Spinal cord (tissue), 10 donors: ENCODE data around the gene DDX52. TPM values are rescaled to one million over a fixed set of nuclear protein-coding genes. Genes with fewer than 3 reads are reported as not detected.

Experiments
- DNase-seq, 6 donors: peaks; one replicate each; pipeline versions ENCODE4 v3.0.0 to v3.0.0-alpha.2; 2013 to 2015; ENCODE audit warnings: low spot score in 6 of 6, low read depth in 4 of 6
- H3K27ac ChIP-seq: one replicate; pipeline ENCODE4 v1.5.1; 2013; ENCODE audit warnings: low read depth, low read length, control low read depth
- H3K27me3 ChIP-seq: one replicate; pipeline ENCODE4 v1.6.1; 2013; ENCODE audit warnings: low read length; ENCODE audit not compliant: control insufficient read depth, insufficient read depth
- H3K36me3 ChIP-seq: one replicate; pipeline ENCODE4 v1.6.1; 2013; ENCODE audit warnings: low read length; ENCODE audit not compliant: control insufficient read depth, insufficient read depth
- H3K4me1 ChIP-seq: one replicate; pipeline ENCODE4 v1.6.1; 2013; ENCODE audit warnings: low read length; ENCODE audit not compliant: control insufficient read depth, insufficient read depth
- H3K4me3 ChIP-seq: one replicate; pipeline ENCODE4 v1.5.1; 2013; ENCODE audit warnings: low read depth, low read length, control low read depth
- H3K9me3 ChIP-seq: one replicate; pipeline ENCODE4 v1.6.1; 2013; ENCODE audit warnings: low read length; ENCODE audit not compliant: control insufficient read depth, insufficient read depth
- WGBS: methylation state at CpG from one replicate; pipeline ENCODE4 v1.1.5; 2013; ENCODE audit warnings: missing lambda C conversion rate; ENCODE audit not compliant: insufficient coverage; 5-methylcytosine and 5-hydroxymethylcytosine counted together
- polyA plus RNA-seq, 2 donors: library from polyadenylated mRNA; unstranded; fragments of 120-200 nt; gene quantifications; one replicate each; pipeline ENCODE4 v1.2.1, GENCODE V29; 2013; ENCODE audit not compliant: insufficient read length in 2 of 2
- total RNA-seq, 2 donors: library from RNA; depleted of rRNA in 1 of 2; stranded (reverse); fragments of 120-200 nt in 1 of 2; fragments of >200 nt in 1 of 2; gene quantifications; one replicate each; pipeline versions ENCODE4 v1.2.3 to v1.2.4, GENCODE V29; 2013 to 2014
- donor health status: healthy.

The DDX52 gene
- total and polyA plus RNA-seq, 4 donors = 24.3 to 33.2 (median 28.2) TPM

DNA sequence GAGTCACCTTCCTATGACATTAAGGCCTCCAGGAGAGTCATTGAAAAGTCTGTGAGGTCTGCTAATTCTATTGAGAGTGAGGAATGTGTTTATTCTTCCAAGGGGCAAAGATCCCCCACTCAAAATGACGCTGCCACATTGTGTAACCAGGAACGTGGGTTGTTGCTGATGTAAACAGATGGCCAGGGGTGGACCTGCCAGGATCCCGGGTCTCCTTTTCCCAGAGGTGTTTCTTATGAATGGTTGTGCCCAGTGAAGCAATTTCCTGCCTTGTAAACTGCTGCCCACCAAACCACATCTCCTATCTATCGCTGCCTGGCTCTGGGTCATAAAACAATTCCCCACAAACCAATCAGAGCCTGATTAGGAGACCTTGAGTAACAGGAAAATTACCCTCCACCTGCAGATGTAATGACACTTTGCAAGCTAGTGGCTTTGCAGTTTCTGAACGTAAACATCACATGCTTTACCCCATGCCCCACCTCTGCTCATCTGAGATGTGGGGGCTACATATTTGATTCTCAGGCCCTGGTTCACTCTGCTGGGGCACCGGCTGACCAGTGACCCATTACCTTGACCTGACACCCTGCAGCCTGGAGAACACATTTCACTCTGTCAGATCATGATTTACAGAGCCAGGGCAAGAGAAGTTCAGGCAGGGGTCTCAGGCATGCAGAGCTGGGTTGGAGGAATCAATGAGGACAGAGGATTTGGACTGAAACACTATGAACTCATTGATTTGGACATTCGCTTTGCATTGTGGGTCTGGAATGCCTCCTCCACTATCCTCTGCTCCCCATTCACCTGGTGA is 33.1 kb upstream of the DDX52 start:
- H3K4me3 ChIP-seq = no peak overlapping the region
- no peaks in the 10 kb centered on the region for H3K4me1 ChIP-seq
- H3K9me3 ChIP-seq = no peaks in the 10 kb centered on the region
- DNase-seq = peak in 1 of 6 donors; percentile 67
- no peaks in the 10 kb centered on the region for H3K27me3 ChIP-seq
- no peaks in the 10 kb centered on the region for H3K36me3 ChIP-seq
- WGBS = 32% methylated on average over 6 of the region's 7 CpGs
- no peak overlapping the region for H3K27ac ChIP-seq

DNA sequence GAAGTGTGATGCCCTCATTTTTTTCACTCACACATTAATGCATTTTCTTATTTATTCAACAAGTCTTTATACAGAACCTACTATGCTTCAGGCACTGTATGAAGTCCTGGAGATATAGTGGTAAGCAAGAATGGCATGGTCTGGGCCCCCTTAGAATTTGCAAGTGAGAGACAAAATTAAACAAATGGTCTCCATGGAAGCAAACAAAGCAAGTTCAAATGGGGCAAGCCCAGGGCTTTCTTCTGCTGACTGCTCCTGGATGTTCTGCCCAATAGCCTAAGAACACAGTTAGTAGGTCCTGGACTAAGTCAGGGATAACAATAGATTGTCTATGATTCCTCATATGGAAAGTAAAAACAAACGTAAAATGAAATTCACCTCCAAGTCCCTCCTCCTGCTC is 31.3 kb upstream of the DDX52 start:
- H3K4me1 ChIP-seq = no peaks in the 10 kb centered on the region
- H3K9me3 ChIP-seq = no peaks in the 10 kb centered on the region
- no peaks in the 10 kb centered on the region for H3K36me3 ChIP-seq
- no peaks in the 10 kb centered on the region for H3K27me3 ChIP-seq
- no peak overlapping the region for H3K27ac ChIP-seq
- WGBS = no CpG with 5 or more reads among the region's 1 CpG
- no peak for DNase-seq
- no peak overlapping the region for H3K4me3 ChIP-seq

DNA sequence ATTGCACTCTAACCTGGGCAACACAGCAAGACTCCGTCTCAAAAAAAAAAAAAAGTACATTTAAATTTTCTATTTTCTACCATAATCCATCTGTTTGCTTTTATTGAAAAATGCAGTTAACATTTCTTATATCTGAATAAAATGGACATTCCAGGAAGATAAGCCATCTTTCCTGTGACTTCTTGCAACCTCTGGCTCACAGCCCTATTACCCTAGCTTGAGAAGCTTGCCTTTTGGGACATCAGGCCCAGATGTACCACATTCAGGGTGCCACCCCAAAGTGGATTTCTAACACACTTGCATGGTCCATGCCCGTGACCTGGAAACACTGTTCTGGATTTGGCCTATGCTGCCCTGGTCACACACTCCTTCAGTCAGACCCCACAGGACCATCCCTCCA is 30.1 kb upstream of the DDX52 start:
- DNase-seq = no peak
- 100% methylated on average over 1 of the region's 2 CpGs for WGBS

DNA sequence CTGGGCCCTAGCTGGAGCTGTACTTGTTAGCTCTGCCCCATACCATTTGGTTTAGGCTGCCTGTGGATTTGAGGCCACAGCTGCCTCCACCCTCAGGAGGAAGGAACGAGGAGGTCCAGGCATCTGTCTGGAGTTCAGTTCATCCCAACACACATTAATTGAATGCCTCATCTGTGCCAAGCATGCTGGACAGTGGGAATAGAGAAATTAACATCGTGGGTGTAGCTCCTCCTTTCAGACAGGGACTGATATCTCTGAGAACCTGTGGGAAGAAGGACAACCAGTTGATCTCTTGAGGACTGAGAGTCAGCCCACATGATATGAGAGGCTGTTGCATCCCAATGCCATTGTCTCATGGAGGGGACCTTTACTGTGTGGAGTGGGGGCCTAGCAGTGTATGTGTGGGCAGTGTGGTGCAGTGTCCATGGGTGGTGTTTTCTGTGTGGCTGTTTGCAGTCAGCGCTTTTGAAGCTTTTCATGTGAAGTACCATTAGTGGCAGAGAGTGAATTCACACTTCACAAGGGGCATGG is 29.4 kb upstream of the DDX52 start:
- H3K4me1 ChIP-seq = no peaks in the 10 kb centered on the region
- no peak for DNase-seq
- H3K36me3 ChIP-seq = no peaks in the 10 kb centered on the region
- H3K27ac ChIP-seq = no peak overlapping the region
- WGBS = 93% methylated on average over 2 of the region's 3 CpGs
- no peaks in the 10 kb centered on the region for H3K27me3 ChIP-seq
- H3K9me3 ChIP-seq = no peaks in the 10 kb centered on the region
- no peak overlapping the region for H3K4me3 ChIP-seq

More for the DNA sequence above, 30.1 kb upstream of the DDX52 start:
- no peak overlapping the region for H3K4me3 ChIP-seq
- no peaks in the 10 kb centered on the region for H3K27me3 ChIP-seq
- H3K36me3 ChIP-seq = no peaks in the 10 kb centered on the region
- no peak overlapping the region for H3K27ac ChIP-seq
- no peaks in the 10 kb centered on the region for H3K9me3 ChIP-seq
- no peaks in the 10 kb centered on the region for H3K4me1 ChIP-seq

DNA sequence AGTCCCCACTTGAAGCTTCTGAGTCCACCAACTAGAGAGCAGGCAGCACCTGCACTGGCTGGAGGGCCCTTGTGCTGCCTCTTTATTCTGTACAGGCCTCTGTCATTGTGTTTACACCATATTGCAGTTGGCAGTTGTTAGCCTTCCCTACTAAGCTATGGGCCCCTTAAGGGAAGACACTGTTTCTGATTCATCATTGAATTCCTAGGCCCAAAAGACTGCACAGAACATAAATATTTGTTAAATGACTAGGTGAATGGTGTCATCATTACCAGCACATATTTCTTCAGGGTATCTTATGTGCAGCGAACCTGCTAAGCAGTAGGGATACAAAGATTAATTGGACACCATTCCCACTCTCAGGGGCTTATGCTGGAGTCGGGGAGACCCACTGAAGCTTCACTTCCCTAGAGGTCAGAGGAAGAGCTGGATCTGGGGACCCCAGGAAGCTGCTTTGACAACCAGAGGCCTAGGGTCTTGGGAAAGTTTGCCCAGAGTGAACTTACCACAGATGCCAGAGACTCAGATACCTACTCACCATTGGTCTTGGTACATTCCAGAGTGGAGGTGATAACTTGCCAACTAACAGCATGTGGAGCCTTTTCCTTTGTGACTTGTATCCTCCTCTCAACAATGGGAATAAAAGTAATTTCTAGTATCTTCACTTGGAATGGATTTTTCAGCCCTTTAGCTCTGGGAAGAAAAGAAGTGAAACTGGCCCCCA is 28.7 kb upstream of the DDX52 start:
- H3K4me3 ChIP-seq = no peak overlapping the region

DNA sequence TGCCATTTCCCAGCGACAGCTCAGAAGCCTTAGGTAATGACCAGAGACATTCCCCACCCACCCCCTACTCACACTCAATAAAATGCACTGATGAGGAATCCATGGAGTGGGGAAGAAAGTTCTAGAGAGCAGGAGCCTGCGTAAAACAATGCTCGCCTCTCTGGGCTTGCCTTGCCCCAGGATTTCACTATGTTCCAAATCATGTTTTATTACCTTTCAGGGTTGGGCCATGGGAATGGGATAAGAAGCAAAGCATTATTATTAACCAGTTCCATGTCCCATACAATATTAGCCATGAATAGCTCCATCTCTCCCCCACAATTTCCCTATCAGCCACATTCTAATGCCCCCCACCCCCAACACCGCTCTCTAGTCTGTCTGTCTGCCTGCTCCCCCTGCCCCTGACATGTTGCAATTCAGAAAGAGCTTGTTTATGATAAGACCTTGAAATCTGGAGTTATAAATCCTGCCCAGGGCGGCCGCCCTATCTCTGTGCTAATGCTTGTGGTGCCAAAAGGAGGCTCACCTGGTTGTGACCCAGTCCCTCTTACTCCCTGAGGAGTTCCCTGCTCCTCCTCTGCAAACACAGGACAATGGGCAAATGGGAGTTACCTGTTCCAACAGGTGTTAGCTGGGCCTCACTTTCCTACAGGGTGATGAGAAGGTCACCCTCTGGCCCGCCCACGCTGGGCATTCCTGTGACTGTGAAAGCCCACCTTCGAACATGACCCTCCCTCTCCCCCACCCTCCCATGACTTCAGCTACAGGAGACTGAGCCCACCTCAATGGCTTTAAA is 28.0 kb upstream of the DDX52 start:
- Histone ChIP-seq H3K9me3 (no peaks in the 10 kb centered on the region), H3K4me3 (no peak overlapping the region), H3K36me3 (no peaks in the 10 kb centered on the region), H3K27ac (no peak overlapping the region), H3K27me3 (no peaks in the 10 kb centered on the region), H3K4me1 (no peaks in the 10 kb centered on the region)
- DNase-seq = no peak
- 96% methylated on average over 4 of the region's 9 CpGs for WGBS

More for the DNA sequence above, 28.7 kb upstream of the DDX52 start:
- no peaks in the 10 kb centered on the region for H3K27me3 ChIP-seq
- H3K9me3 ChIP-seq = no peaks in the 10 kb centered on the region
- WGBS = no CpG with 5 or more reads among the region's 2 CpGs
- H3K27ac ChIP-seq = no peak overlapping the region
- no peaks in the 10 kb centered on the region for H3K4me1 ChIP-seq
- DNase-seq = peak in 1 of 6 donors; percentile 3
- H3K36me3 ChIP-seq = no peaks in the 10 kb centered on the region

DNA sequence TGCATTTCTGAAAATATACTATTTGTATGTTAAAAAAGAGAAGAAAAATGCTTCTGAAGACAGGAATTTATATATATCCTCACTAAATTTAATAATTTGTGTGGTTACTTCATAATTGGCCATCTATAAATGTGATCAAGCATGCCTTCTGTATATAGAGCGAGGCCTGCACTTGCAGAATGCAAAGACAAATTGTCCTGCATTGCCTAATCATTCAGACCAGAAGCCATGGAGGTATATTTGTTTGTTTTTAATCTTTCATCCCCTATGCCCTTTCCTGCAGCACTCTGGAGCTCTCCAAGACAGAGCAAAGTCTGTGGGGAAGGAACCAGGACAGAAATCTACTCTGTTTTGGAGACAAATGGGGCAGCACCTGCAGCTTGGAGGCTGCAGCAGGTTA is 23.8 kb upstream of the DDX52 start:
- Histone ChIP-seq H3K4me3 (no peak overlapping the region), H3K27ac (no peak overlapping the region), H3K27me3 (no peaks in the 10 kb centered on the region), H3K4me1 (no peaks in the 10 kb centered on the region), H3K36me3 (no peaks in the 10 kb centered on the region), H3K9me3 (no peaks in the 10 kb centered on the region)
- no peak for DNase-seq
- no CpG with 5 or more reads among the region's 1 CpG for WGBS

DNA sequence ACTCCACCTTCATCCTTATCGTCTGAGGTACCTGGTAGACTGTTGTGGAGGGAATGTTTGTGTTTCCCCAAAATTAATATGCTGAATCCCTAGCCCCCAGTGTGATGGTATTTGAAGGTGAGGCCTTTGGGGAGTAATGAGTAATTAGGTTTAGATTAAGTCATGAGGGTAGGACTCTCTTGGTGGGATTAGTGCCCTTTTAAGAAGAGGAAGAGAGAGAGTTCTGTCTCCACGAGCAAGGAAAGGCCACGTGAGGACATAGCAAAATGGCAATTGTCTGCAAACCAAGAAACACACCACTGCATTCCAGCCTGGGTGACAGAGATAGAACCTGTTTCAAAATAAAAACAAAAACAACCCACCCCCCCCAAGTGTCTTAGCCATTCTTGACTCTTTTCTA is 21.0 kb upstream of the DDX52 start:
- no peak overlapping the region for H3K27ac ChIP-seq
- H3K36me3 ChIP-seq = no peaks in the 10 kb centered on the region
- no peaks in the 10 kb centered on the region for H3K27me3 ChIP-seq
- no peak overlapping the region for H3K4me3 ChIP-seq
- no peaks in the 10 kb centered on the region for H3K9me3 ChIP-seq
- H3K4me1 ChIP-seq = no peaks in the 10 kb centered on the region
- no peak for DNase-seq
- no CpG with 5 or more reads among the region's 3 CpGs for WGBS

DNA sequence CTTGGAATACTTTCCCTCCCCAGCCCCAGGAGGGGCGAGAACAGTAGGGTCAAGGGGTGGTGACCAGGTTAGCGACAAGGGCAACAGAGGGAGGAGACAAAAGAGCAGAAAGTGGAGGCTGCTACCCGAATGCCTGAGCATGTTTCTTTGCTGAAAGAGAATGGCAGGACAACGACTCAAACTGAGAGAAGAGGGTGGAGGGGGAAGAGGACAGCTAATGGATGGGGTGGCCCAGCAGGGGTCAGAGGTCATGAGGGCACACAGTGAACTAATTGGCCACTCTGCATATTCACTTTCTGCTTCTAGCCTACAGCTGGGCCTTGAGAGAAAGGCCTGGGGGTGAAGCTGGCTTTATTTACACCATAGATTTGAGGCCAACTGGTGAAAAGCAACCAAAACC is 19.1 kb upstream of the DDX52 start:
- no peak overlapping the region for H3K27ac ChIP-seq
- WGBS = 35% methylated on average over 2 of the region's 4 CpGs

More for the DNA sequence above, 19.1 kb upstream of the DDX52 start:
- no peaks in the 10 kb centered on the region for H3K4me1 ChIP-seq
- no peak for DNase-seq
- no peaks in the 10 kb centered on the region for H3K9me3 ChIP-seq
- no peaks in the 10 kb centered on the region for H3K27me3 ChIP-seq
- H3K36me3 ChIP-seq = no peaks in the 10 kb centered on the region
- no peak overlapping the region for H3K4me3 ChIP-seq
